NCI-H2196 (cell line): ENCODE measurements around the gene PRIMPOL.
"Not testable (repeated sequence)": the region's sequence is repeated elsewhere in the genome, so short reads cannot be mapped to it uniquely, and the experiment has no call there.

Experiments used
- DNase-seq: peaks from one replicate; lab custom pipeline; 2025; ENCODE audit not compliant: unreplicated experiment; lab: John Stamatoyannopoulos, UW

The PRIMPOL gene

DNA sequence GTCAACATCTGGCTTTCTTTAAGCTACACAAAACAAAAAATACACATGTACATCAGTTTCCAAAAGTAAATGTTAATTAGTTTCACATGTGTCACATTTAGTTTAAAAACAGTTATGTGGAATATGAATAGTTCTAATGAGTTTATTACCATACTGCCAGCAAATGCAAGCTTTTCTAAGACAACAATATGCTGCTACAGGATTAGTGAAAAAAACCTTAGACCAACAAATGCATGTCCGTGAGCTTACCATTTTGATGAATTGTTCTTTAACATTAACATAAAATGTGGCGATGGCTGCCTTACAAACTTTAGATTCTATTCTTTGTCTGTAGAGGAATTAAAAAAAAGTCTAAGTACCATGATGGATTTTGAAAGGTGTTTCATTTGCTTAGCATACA lies 52.6 kb downstream of the PRIMPOL start:
- no peak for DNase-seq

DNA sequence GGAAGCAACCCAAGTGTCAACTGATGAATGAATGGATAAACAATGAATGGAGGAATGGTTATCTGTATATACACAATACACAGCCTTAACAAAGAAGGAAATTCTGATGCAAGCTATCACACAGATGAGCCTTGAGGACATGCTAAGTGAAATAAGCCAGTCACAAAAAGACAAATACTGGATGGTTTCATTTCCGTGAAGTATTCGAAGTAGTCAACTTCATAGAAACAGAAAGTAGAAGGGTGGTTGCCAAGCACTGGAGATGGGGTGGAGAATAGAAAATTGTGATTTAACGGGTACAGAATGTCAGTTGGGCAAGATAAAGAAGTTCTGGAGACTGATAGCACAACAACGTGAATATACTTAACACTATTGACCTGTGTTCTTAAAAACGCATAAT lies 56.2 kb downstream of the PRIMPOL start:
- no peak for DNase-seq

DNA sequence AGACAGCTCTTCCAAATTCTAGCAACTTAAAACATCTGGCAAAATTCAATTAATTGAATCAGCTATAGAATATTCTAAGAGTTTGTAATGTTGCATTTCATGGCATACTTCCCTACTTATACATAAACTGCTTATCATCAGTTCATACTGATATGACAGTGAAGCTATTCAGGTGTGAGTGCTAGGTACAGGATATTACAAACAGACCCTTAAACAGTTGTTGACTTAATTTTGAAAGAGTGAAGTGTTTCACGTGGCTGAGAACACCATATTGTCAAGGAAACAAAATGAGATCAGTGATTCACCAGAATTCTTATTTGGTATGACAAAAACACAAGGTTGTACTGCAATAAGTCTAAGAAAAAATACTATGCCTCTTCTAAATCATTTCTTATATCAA lies 56.9 kb downstream of the PRIMPOL start:
- DNase-seq, result no peak

DNA sequence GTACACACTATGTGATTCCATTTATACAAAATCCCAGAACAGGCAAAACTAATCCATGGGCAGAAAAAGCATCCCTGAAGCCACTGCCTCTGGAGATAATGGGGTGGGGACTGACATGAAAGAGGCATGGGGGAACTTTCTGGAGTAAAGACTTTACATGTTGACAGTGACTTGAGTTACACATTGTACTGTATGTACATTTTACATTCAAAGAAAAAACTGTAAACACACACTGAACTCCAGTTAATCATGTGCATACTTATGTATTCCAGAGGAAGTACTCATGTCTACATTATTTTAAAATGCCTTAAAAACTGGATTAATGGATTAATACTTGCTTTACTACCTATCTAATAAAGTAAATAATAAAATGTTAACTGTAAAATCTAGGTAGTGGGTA lies 62.8 kb downstream of the PRIMPOL start:
- DNase-seq, result no peak

DNA sequence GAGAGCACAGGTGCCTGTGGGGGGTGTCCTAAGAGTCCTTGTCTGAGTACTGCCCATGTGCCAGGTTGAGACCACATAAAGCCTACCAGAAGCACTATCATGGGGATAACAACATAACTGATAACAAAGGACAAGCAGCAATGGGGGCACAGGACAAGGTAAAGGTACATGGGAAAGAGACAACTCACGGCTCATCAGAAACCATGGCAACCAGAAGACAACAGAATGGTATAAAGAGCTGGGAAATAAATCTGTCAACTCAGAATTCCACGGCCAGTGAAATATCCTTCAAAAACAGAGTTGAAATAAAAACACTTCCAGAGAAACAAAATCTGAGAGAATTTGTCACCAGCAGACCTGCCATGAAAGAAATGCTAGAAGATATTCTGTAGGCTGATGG lies 64.3 kb downstream of the PRIMPOL start:
- no peak for DNase-seq

DNA sequence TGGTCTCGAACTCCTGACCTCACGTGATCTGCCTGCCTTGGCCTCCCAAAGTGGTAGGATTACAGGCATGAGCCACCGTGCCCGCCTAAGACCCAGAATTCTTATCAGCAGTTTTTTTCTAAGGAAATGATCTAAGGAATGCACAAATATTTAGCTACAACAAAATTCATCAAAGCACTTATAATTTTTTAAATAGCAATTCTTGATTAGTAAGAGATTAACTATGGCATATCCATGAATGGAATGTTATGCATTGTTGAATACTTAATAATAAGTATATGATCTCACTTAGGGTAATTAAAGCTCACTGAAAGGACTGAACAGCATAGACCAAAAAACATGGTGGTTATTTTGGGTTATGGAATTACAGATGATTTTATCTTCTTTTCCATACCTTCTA lies 66.0 kb downstream of the PRIMPOL start:
- no peak for DNase-seq

DNA sequence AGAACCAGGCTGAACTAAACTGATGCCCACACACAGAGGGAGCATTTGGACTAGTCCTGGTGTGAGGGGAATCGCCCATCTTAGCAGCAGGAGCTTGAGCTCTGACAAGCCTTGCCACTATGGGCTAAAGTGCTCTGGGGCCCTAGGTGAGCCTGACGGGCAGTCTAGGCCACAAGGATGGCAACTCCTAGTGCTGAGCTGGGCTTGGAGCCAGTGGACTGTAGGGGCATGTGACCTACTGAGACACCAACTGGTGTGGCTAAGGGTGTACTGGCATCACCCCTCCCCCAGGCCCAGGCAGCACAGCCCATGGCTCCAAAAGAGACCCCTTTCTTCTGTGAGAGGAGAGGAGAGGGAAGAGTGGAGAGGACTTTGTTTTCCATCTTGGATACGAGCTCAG lies 69.9 kb downstream of the PRIMPOL start:
- DNase-seq, result no peak

DNA sequence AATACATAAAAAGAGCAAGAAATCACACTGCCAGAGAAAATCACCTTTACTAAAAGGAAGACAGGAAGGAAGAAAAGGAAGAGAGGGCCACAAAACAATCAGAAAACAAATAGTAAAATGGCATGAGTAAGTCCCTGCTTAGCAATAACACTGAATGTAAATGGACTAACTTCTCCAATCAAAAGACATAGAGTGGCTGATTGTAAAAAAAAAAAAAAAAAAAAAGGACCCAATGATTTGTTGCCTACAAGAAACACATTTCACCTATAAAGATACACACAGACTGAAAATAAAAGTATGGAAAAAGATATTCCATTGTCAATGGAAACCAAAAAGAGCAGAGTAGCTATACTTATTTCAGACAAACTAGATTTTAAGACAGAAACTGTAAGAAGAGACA lies 71.7 kb downstream of the PRIMPOL start:
- no peak for DNase-seq

DNA sequence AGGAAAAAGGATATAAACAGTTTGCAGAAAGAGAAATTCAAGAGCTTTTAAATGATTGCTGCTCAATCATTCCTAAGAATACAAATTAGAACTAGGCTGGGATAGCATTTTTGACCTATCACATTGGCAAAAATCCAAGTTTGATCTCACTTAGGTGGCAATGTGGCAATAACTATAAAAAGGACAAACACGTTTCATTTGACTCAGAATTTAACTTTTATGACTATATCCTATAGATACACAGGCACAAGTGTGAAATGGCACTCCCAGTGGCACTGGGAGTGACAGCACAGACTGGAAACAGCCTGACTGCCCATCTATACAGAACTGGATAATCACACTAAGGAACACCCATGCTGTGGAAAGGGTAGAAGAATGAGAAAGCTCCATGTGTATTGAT lies 73.3 kb downstream of the PRIMPOL start:
- no peak for DNase-seq

DNA sequence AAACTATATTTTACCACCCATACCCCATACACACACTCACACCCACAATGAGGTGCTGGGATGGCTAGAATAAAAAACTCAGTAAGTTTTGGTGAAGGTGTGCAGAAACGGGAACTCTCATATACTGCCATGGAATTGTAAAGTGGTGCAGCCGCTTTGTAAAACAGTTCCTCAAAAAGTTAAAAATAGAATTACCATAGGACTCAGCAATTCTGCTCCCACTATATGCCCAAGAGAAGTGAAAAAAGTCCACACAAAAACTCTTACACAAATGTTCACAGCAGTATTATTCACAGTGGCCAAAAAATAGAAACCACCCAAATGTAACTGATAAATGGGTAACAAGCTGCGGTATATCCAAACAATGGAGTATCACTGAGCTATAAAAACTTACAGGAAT lies 77.9 kb downstream of the PRIMPOL start:
- DNase-seq, result no peak

DNA sequence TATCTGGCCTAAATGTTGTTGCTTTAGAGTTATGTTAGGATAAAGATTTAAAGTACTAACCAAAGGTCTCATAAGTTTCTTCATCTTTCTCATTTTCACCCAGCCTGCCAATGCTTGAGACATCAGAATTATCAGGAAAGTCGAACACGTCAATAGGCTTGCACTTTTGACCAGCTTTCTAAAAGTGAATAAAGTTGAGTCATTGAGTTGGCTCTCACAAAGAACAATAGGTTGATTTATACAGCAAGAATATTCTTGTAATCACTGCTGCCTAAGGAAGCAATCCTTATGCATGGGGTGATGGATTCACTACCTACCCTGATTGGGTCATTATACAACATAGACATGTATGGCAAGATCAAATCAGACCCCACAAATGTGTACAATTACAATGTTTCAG lies 79.3 kb downstream of the PRIMPOL start:
- DNase-seq, result no peak

DNA sequence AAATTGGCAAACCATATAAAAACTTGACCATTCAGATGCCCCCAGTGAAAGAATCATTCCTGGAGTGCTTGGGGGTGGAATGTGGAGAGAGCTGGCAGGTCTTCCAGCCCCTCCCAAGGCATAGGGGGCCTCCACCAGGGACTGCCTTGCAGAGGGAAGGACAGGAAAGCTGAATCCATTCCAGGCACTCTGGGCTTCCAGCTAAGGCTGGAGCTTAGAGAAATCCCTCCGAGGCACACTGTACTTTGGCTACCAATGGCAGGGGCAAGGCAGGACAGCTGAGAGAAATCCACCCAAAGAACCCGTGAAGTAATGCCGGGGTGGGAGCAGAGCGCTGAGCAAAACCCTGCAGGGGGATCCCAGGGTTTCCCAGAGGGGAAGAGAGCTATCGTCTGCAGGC lies 80.4 kb downstream of the PRIMPOL start:
- DNase-seq, result no peak

DNA sequence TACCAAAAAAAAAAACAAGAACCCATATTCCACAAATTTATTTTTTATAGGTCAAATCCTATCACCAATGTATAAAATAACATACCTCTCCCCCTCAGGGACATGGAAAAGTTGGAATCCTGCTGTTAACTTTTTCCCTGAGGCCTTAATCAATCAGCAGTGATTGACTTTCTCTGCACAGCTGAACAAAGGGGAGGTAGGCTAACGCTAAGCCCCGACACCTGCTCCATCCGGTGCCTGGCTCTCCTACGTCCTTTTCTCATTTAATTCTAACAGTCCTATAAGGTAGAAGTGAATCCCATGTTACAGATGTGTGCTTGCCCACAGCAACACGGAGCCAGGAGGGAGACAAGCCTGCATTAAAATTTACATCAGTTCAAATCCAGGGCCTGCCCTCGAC lies 81.5 kb downstream of the PRIMPOL start:
- DNase-seq, result no peak

DNA sequence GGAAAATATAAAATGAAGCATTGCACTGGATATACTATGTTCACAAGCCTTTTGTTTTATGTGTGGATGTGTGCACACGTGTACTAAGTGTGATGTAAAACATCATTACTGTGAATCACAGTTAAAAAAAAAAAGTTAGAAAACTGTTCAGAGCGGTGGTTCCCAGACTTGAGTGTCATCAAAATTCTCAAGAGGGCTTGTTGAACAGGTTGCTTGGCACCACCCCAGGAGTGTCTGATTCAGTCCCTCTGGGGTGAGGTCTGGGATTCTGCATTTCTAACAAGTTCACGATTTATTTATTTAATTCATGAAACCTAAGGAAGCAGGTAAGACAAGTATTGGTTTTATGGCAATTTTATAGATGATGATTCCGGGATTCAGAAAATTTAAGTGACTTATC lies 82.6 kb downstream of the PRIMPOL start:
- DNase-seq, result peak; percentile 42

DNA sequence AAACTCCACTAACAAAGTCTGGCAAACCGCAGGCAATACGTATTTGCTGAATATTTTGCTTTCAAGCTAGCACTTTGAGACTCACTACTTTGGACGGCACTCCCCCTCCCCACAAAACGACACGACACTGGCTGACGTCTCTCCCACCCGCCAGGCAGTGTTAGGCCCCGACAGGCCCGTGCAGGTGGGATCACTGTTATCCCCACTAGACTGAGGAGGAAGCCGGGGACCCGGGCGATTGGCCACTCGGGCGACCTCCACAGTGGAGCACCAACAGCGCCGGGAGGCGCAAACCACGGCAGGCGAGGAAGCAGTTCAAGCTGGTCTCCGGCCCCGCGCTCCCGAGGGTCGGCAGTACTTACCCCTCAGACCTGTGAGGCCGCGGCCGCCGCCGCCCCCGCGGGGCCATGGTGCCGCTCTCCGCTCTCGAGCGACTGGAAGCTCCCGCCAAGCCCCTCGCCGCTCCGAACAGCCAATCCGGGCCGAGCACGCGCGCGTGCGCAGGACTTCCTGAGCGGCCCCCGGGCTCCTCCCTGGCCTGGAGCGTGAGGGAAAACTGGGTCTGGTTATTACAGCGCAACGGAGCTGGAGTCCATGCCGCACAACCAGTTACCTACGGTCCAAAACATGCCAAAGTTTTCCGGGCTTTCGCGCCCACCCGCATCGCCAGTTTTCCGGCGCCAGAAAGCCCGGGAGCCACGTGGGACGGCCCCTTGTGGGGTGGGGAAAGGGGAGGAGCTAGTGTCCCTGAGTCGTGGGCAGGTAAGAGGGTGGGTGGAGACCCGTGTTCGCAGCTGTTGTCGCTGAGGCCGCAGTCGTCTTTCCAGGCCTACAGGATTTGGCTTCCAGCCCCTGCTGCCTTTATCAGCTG lies 84.4 kb downstream of the PRIMPOL start, which contains the start of gene CENPU:
TSS of gene CENPU (minus strand) at position 443 of the 871 bp plus-strand sequence. CDS start at position 409, 34 bp downstream.
- peak; percentile 90 for DNase-seq

DNA sequence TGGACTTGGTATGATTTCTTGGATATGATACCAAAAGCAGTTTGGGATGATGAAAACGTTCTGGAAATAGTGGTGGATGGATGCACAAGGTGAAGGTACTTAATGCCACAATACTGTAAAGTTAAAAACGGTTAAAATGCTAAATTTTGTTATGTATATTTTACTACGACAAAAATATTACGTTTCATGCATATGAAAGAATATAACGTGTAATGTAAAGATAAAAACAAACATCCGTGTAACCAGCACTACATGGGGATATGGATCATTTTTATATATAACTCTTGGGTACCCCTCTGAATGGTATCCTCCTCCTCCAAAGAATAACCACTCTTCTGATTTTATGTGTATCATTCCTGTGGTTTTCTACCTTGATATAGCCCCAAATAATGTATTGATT lies 85.2 kb downstream of the PRIMPOL start:
- no peak for DNase-seq

DNA sequence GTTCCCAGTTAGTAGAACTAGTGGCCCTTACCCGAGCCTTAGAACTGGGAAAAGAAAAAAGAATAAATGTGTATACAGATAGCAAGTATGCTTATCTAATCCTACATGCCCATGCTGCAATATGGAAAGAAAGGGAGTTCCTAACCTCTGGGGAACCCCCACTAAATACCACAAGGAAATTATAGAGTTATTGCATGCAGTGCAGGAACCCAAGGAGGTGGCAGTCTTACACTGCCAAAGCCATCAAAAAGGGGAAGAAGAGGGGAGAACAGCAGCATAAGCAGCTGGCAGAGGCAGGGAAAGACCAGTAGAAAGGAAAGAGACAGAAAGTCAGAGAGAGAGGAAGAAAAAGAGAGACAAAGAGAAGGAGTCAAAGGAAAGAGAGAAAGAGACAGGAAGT lies 90.0 kb downstream of the PRIMPOL start:
- DNase-seq, result not testable (repeated sequence)

DNA sequence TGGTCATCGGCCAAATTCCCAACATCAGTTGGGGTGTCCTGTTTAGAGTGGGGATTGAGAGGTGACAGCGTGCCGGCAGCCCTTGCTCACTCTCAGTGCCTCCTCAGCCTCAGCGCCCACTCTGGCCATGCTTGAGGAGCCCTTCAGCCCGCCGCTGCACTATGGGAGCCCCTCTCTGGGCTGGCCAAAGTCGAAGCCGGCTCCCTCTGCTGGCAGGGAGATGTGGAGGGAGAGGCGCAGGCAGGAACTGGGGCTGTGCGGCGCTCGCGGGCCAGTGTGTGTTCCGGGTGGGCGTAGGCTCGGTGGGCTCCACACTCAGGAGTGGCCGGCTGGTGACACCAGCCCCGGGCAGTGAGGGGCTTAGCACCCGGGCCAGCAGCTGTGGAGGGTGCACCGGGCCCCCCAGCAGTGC lies 91.4 kb downstream of the PRIMPOL start:
- DNase-seq, result no peak

DNA sequence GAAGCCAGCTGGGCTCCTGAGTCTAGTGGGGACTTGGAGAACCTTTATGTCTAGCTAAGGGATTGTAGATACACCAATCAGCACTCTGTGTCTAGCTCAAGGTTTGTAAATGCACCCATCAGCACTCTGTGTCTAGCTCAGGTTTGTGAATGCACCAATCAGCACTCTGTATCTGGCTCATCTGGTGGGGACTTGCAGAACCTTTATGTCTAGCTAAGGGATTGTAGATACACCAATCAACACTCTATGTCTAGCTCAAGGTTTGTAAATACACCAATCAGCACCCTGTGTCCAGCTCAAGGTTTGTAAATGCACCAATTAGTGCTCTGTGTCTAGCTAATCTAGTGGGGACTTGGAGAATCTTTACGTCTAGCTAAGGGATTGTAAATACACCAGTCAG lies 92.1 kb downstream of the PRIMPOL start:
- DNase-seq, result not testable (repeated sequence)

DNA sequence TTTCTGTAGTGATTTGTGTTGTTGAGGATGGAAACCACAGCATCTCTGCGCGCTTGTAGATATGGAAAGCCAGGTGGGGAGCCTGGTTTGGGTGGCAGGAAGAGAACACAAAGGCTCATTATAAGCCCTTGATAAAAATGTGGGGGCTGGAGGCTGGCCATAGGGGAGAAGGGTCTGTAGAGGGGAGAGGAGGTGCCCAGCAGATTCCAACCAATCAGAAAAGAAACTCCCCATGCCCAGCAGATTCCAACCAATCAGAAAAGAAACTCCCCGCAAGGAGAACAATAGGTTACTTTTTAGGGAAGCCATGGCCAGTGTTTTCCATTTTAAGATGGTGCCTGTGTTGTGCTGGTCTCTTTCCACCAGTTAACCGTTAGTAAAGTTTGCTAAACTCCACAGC lies 94.1 kb downstream of the PRIMPOL start:
- DNase-seq, result no peak

DNA sequence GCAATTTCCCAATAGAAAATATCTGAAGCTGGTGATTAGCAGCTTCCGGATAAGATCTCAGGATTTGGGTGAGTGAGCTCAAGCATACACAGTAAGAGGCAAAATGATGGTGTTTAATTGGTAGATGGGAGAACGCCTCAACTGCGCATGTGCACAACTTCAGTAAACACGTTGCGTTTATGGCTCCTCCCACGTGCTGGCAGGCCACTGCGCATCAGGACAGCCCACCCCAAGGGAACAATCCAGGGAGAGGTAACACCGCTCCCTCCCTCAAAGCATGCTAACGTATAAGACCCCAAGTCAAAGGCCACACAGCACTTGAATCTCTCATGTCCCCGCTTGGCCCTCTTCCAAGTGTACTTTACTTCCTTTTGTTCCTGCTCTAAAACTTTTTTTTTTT lies 94.7 kb downstream of the PRIMPOL start:
- DNase-seq, result no peak
